Thoracic aorta (tissue), 2 donors: ENCODE data around the gene MAFG. TPM values are rescaled to one million over a fixed set of nuclear protein-coding genes. Genes with fewer than 3 reads are reported as not detected.
A peak's percentile ranks its signal among the peaks of the same experiment; 100 is the strongest.

Source experiments
- ATAC-seq: fragments of 150-250 bp; one replicate; pipeline ENCODE4 v1.8.0; 2017; ENCODE audit warnings: low read depth; ENCODE audit not compliant: insufficient number of reproducible peaks, low FRiP score
- DNase-seq: peaks from one replicate; pipeline ENCODE4 v3.0.0-alpha.2; 2020; ENCODE audit warnings: low spot score
- H3K27ac ChIP-seq, 2 donors: fragments of 200-600 bp; sonication (generic); 1 replicate in 1 of 2; 2 replicates in 1 of 2; pipeline ENCODE4 v1.5.1; 2016; ENCODE audit warnings: mild to moderate bottlenecking in 2 of 2, moderate library complexity in 2 of 2
- H3K27me3 ChIP-seq: fragments of 200-600 bp; sonication (generic); replicated peaks from 2 replicates; pipeline ENCODE4 v1.6.0; 2016; ENCODE audit warnings: mild to moderate bottlenecking; ENCODE audit not compliant: insufficient read depth
- H3K36me3 ChIP-seq: fragments of 200-600 bp; sonication (generic); one replicate; pipeline ENCODE4 v1.5.1; 2016
- H3K4me1 ChIP-seq, 2 donors: fragments of 200-600 bp; sonication (generic); 1 replicate in 1 of 2; 2 replicates in 1 of 2; pipeline versions ENCODE4 v1.5.1 to v1.6.0; 2016; ENCODE audit warnings: low read depth in 2 of 2, mild to moderate bottlenecking in 1 of 2; ENCODE audit not compliant: control insufficient read depth in 1 of 2
- H3K4me3 ChIP-seq: fragments of 200-600 bp; sonication (generic); 2 replicates; pipeline ENCODE4 v1.5.1; 2016; ENCODE audit warnings: mild to moderate bottlenecking
- H3K9me3 ChIP-seq: fragments of 200-600 bp; sonication (generic); 2 replicates; pipeline ENCODE4 v1.5.1; 2016
- total RNA-seq, 2 donors: library from RNA; depleted of rRNA; stranded (reverse); fragments of >200 nt; gene quantifications; one replicate each; pipeline versions ENCODE4 v1.1.0 to v1.2.3, GENCODE V29; 2016
- TF ChIP-seq, protein P1 (sequence below): fragments of 200-600 bp; sonication (generic); IDR thresholded peaks from one replicate; pipeline ENCODE4 v1.5.1; 2019; ENCODE audit warnings: antibody characterized with exemption

MAFG gene
- total RNA-seq, 2 donors from 2014 or later = 29.8 to 32.1 TPM

- no peak overlapping the region for H3K4me3 ChIP-seq
- ATAC-seq = no peak
- no peaks in the 10 kb centered on the region for H3K36me3 ChIP-seq
- peaks cover 9% of the 10 kb centered on the region for H3K27me3 ChIP-seq
- no peaks in the 10 kb centered on the region for H3K9me3 ChIP-seq
- TF ChIP-seq, protein P1, sequence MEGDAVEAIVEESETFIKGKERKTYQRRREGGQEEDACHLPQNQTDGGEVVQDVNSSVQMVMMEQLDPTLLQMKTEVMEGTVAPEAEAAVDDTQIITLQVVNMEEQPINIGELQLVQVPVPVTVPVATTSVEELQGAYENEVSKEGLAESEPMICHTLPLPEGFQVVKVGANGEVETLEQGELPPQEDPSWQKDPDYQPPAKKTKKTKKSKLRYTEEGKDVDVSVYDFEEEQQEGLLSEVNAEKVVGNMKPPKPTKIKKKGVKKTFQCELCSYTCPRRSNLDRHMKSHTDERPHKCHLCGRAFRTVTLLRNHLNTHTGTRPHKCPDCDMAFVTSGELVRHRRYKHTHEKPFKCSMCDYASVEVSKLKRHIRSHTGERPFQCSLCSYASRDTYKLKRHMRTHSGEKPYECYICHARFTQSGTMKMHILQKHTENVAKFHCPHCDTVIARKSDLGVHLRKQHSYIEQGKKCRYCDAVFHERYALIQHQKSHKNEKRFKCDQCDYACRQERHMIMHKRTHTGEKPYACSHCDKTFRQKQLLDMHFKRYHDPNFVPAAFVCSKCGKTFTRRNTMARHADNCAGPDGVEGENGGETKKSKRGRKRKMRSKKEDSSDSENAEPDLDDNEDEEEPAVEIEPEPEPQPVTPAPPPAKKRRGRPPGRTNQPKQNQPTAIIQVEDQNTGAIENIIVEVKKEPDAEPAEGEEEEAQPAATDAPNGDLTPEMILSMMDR = no peak
- H3K27ac ChIP-seq = no peak overlapping the region
- peaks cover 5 to 27% of the 10 kb centered on the region in 2 donors for H3K4me1 ChIP-seq
- no peak for DNase-seq
Measured at GRCh38 chr17:81964081-81964849, 36.7 kb upstream of the MAFG start.

DNA sequence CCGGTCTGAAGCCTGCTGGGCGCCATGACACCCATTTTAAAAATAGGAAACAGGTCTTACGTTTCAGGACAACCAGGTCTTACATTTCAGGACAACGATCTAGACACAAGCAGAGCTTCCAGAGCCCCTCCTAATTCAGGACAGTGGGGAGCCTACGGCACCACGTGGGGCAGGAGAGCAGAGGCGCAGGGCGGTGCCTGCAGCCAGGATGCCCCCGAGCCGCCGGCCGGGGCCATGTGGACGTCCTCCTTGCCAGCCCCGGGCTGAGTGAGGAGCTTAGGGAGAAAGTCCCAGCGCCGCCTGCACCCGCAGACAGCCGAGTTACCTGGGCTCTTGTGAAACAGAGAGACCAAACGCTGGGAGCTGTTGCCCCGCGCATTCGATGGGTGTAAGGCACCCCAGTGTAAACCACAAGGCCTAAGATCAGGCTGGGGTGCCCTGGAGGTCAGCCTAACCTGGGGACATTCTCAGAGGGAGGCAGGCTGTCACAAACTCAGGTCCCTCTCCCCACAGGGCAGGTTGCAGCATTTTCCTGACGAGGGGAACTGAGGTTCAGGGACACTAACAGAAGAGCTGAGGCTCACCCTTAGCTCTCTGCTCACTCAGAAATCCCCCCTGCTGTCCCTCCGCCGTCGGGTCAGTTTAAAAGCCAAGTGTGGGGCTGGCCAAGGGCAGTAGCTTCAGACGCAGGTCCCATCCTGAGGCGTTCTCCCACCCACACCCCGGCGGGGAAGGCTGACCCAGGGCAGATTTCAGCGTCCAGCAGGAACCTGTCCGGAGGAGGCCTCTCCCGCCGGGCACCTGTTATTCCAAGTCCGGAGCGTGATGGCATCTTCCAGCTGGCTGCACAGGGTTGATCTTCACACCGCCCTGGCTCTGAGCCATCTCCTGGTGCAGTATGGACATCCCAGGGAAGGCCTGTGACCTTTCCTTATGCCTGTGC lies 35.2 kb upstream of the MAFG start:
- H3K4me1 ChIP-seq = peaks cover 5 to 21% of the 10 kb centered on the region in 2 donors
- ATAC-seq (no peak), DNase-seq (no peak)
- no peak overlapping the region for H3K4me3 ChIP-seq
- H3K27me3 ChIP-seq = peaks cover 17% of the 10 kb centered on the region
- TF ChIP-seq, protein P1 = no peak
- H3K36me3 ChIP-seq = no peaks in the 10 kb centered on the region
- no peaks in the 10 kb centered on the region for H3K9me3 ChIP-seq
- no peak overlapping the region for H3K27ac ChIP-seq

DNA sequence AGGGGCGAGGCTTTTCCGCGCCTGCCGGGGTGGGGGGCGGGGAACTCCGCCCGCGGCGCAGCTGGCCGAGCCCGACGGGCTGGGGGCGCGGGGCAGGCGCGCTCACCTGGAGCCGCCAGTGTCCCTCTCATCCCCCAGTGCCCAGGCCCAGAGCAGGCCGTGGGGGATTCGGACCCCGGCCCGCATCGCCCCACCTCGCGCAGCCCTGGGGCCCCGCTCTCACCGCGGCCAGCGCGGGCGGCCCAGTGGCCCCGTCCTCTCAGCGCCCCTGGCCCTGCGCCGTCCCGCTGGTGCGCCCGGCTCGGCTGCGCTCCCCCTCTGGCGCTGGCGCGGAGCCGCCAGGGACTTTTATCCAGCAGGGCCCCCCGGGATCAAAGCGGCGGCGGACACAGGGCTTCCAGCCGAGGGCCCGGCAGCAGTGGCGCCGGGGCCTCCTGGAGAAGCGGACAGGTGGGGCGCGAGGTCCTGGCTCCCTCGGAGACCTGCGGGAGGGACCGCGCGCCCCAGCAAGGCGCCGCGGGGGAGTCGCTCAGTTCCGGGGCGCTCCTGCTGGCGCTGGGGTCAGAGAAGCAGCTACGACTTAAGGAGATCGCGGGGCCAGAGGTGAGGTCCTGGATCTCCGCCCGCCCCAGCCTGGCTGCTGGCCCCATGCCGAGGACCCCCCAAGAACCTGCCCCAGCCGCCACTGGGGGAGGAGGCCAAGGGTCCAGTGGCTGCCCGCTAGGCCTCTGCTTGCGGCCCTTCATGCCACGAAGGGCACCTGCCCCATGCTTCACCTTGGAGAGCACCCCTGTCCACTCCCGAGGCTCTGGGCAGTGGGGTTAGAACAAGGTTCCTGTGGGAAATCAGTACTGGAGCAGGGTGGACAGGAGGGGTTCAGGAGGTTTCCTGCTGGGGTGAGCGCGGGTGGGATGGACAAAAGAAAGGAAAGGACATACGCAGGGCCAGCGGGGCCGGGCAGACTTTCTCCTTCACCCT lies 34.3 kb upstream of the MAFG start:
- H3K4me1 ChIP-seq = peaks cover 5 to 20% of the 10 kb centered on the region in 2 donors
- no peak for ATAC-seq
- H3K27me3 ChIP-seq = peaks cover 17% of the 10 kb centered on the region
- no peaks in the 10 kb centered on the region for H3K9me3 ChIP-seq
- TF ChIP-seq, protein P1 = no peak
- H3K27ac ChIP-seq = no peak overlapping the region
- no peaks in the 10 kb centered on the region for H3K36me3 ChIP-seq
- no peak for DNase-seq
- no peak overlapping the region for H3K4me3 ChIP-seq

- TF ChIP-seq, protein P1 = no peak
- ATAC-seq = no peak
- Histone ChIP-seq H3K36me3 (no peaks in the 10 kb centered on the region), H3K27me3 (peaks cover 17% of the 10 kb centered on the region), H3K9me3 (no peaks in the 10 kb centered on the region), H3K27ac (no peak within 1 kb of the TSS), H3K4me1 (peaks cover 5 to 20% of the 10 kb centered on the region in 2 donors), H3K4me3 (peak within 1 kb of the TSS; percentile 69)
- DNase-seq = no peak
Measured at GRCh38 chr17:81961087-81961511, 33.6 kb upstream of the MAFG start, which contains the start of gene NOTUM. NOTUM (minus strand) TSS chr17:81961187; CDS start chr17:81960909, 278 bp downstream.
